Eye (tissue), 1 donor: ENCODE data around the gene THAP7.
A peak's percentile ranks its signal among the peaks of the same experiment; 100 is the strongest.

Experiments used
- DNase-seq: peaks from one replicate; pipeline ENCODE4 v3.0.0-alpha.2; 2015

The THAP7 gene

GRCh38 chr22:20992456-20993303 lies 9.2 kb downstream of the THAP7 start:
- DNase-seq = no peak

GRCh38 chr22:20992056-20992442 lies 9.9 kb downstream of the THAP7 start:
- no peak for DNase-seq

DNA sequence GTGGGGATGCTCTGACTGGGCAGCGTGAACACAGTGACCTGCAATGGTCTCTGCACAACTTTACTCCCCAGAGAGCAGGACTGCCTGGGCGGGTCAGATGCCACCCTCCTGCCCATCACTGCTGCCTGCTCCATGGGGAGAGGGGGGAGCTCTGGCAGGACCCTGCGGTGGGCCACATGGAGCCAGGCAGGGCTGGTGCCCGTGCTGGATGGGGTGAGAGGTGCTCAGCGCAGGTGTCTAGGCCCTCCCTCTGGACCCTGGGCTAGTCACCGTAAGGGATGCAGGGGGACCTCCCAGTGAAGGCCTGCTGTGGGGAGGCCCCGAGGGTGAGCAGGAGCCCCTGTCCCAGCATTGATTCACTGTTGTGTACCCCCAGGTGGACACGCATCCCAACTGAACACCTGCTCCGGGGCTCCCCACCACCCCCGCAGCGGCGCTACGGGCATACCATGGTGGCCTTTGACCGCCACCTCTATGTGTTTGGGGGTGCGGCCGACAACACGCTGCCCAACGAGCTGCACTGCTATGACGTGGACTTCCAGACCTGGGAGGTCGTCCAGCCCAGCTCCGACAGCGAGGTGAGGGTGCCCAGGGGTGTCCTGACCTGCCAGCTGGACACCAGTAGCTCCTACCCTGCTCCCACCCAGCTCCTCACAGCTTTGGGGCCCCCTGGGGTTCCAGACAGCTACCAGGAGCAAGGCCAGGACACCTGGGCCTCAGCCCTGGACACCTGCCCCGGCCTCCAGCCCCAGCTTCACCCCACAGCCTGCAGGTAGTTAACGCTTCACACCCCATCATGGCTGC lies 10.5 kb downstream of the THAP7 start:
- no peak for DNase-seq

- no peak for DNase-seq
Measured at GRCh38 chr22:20990184-20991180, 11.4 kb downstream of the THAP7 start.

DNA sequence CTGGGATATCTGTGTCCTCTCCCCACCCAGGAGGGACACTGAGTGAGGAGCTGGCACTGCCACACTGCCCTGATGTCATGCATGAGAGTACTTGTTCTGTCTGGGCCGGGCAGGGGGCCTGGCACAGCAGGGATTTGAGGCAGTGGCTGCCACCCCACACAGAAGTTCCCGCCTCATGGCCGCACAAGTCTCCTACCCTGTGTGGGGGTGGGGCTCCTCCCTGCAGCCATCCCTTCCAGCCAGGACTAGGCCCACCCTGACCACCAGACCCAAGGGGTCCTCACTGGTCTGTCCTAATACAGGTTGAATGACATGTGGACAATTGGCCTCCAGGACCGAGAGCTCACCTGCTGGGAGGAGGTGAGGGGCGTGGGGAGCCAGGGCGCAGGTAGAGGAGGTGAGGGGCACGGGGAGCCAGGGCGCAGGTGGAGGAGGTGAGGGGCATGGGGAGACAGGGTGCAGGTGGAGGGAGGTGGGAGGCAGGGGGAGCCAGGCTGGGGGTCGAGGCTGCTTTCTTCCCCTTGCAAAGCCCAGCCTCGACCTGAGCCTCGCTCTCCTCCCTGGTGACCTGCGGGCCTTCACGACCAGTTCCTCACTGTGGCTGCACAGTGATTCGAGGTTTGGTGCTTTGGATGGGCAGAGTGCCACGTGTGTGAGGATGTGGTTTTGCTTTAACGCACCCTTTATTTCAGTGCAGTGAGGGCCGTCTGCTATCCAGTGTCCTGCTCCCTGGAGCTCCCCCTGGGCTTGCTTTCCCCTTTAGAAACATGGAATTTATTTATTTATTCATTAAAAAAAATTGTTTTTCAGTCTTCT lies 12.4 kb downstream of the THAP7 start:
- DNase-seq = no peak

- no peak for DNase-seq
Measured at GRCh38 chr22:20988573-20989322, 13.2 kb downstream of the THAP7 start.

GRCh38 chr22:20987375-20987774 lies 14.5 kb downstream of the THAP7 start:
- no peak for DNase-seq

DNA sequence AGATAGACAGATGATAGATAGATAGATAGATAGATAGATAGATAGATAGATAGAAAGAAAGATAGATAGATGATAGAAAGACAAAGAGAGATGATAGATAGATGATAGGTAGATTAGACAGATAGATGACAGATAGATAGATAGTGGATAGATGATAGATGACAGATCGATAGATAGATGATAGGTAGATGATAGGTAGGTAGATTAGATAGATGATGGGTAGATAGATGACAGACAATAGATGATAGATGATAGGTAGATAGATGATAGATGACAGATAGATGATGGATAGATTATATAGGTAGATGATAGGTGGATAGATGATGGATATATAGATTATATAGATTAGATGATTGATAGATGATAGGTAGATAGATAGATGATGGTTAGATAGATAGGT lies 15.6 kb downstream of the THAP7 start:
- no peak for DNase-seq

GRCh38 chr22:20985720-20986119 lies 16.2 kb downstream of the THAP7 start:
- DNase-seq = no peak

- DNase-seq = no peak
Measured at GRCh38 chr22:20983081-20983771, 18.7 kb downstream of the THAP7 start.

GRCh38 chr22:20982563-20982882 lies 19.4 kb downstream of the THAP7 start:
- DNase-seq = no peak

DNA sequence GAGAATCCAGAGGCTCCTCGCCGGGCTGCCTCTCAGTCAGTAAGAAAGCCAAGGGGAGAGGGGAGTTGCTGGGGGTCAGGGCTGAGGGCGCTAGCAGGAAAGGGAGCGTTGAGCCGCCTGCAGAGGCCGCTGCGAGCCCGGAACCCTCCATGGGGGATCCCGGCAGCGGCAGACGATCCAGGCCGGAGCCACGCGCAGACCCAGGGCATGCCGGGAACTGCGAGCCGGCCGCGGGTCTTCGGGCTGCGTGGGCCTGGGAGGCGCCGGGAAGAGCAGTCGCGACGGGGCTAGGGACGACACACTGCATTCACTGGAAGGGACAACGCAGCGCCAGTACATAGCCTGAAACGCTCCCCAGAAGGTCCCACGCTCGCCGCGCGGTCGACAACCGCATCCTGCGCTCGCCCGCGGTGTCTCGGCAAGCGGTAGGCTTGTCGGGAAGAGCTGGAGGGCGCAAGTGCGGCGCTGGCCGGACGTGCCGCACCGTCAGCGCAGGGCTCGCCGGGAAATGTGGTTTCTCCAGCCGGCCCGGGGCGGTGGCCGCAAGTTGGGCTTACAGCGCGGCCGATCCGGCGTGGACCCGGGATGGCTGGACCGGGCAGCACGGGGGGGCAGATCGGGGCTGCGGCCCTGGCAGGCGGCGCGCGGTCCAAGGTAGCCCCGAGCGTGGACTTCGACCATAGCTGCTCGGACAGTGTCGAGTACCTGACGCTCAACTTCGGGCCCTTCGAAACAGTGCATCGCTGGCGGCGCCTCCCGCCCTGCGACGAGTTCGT lies 19.9 kb downstream of the THAP7 start, which contains the start of gene LZTR1:
Gene LZTR1, plus strand, starts transcription at position 511 of the 776 bp plus-strand sequence. Its CDS starts 75 bp downstream, at position 586.
- DNase-seq = peak; percentile 93

DNA sequence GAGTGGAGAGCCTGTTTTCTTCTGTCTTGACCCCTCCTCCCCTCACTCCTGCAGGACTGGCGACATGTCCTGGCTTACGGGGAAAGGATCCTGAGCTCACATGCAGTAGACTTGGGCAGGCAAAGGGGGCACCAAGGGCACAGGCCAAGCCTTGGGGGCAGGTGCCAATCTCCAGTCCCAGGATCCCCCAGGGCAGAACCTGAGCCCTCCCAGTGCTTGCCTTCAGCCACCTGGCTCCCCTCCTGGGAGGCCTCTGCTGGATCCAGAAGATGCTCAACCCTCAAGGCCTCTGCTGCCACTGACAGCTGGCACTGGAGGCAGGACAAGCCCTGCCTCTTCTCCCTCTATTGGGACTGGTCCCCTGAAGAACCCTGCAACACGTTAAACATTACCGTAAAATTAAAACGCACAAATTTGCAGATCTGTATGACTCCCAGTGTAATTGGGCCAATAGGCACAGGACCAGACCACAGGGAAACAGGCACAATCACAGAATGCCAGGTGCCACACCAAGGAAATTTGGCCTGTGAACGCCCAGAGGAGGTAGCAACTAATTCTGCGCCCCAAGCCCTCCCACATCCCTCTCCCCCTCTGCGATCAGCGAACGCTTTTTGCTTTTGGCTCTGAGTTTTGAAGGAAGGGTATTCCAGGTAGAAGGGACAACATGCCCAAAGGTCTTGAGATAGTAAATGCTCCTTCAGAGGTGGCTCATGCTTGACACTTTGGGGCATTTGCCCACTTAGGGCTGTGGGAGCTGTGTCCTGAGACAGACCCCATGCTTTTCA lies 20.8 kb downstream of the THAP7 start:
- DNase-seq = no peak

- no peak for DNase-seq
Measured at GRCh38 chr22:20980523-20980922, 21.4 kb downstream of the THAP7 start.

GRCh38 chr22:20979940-20980453 lies 21.9 kb downstream of the THAP7 start:
- no peak for DNase-seq

DNA sequence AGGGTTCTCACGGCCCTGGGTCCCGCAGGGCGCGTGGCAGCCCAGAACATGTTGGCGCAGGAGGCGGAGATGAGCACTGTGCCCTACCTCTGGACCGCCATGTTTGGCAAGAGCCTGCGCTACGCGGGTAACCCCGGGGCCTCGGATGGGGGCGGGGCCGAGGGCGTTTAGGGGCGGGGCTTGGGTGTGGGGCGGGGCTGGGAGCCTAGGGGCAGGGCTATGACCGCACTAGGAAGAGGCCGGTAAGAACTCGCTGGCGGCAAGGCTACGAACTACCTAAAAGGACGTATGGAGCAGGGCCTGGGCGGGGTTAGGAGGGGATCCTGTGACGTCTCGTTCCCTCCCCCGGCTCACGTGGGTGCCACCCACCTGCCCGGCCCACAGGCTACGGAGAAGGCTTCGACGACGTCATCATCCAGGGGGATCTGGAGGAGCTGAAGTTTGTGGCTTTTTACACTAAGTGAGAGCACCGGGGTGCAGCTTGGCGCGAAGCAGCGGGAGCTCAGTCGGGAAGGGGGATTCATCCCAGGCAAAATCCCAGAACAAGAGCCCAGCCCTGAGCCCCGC lies 22.6 kb downstream of the THAP7 start:
- peak; percentile 84 for DNase-seq

DNA sequence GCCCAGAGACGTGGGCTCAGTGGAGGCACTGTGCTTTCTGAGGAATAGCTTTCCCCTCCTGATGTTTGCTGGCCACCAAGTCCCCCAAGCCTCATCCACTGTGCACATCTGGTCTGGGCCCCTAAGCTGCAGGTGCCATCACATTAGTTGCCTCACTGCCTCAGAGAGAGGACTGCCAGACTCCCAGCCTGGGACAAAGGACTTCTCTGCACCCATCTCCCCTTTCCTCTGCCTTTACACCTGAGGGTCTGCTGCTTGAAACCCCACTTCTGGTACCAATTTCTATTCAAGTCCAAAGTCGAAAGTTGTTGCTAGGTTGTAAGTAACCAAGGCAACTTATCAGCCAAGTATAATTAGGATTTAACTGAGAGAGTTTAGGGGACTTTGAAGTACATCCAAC lies 23.5 kb downstream of the THAP7 start:
- no peak for DNase-seq

GRCh38 chr22:20977516-20978170 lies 24.3 kb downstream of the THAP7 start:
- DNase-seq = no peak
